Measurements from ENCODE around the gene HBD. TPM values are rescaled to one million over a fixed set of nuclear protein-coding genes. Genes with fewer than 3 reads are reported as not detected.

Gene HBD
- total RNA-seq, 4 donors from 2014 or later = 5.4 TPM; not detected in 3

DNA sequence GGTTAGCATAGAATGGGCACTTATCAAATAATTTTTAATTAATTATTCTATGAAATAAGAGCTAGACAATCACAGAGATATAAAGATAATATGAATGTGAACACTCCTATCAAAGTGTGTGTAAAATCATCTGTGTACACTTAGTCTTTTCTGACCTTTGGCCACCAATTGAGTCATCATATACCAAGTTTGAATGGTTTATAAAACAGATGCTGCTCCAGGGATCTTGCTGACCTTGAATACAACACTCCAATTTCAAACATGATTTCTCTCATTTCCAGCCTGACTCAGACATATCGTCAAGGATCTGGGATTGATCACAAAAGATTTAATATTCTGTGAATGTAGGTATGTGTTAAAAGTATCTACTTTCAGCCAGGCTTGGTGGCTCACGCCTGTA, 30.9 kb downstream of the HBD start:
- Histone ChIP-seq H3K4me1 (no peaks in the 10 kb centered on the region), H3K36me3 (no peaks in the 10 kb centered on the region), H3K27ac (no peak overlapping the region), H3K27me3 (no peaks in the 10 kb centered on the region), H3K9me3 (no peaks in the 10 kb centered on the region), H3K4me3 (no peak overlapping the region)
- 71 to 75% methylated on average over 2 of the region's 2 CpGs for WGBS, 2 donors
- TF ChIP-seq POLR2A (IDR thresholded peaks at IDR 0.05) (no peak), EP300 (IDR thresholded peaks at IDR 0.05) (no peak)
- TF ChIP-seq, protein P1, sequence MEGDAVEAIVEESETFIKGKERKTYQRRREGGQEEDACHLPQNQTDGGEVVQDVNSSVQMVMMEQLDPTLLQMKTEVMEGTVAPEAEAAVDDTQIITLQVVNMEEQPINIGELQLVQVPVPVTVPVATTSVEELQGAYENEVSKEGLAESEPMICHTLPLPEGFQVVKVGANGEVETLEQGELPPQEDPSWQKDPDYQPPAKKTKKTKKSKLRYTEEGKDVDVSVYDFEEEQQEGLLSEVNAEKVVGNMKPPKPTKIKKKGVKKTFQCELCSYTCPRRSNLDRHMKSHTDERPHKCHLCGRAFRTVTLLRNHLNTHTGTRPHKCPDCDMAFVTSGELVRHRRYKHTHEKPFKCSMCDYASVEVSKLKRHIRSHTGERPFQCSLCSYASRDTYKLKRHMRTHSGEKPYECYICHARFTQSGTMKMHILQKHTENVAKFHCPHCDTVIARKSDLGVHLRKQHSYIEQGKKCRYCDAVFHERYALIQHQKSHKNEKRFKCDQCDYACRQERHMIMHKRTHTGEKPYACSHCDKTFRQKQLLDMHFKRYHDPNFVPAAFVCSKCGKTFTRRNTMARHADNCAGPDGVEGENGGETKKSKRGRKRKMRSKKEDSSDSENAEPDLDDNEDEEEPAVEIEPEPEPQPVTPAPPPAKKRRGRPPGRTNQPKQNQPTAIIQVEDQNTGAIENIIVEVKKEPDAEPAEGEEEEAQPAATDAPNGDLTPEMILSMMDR (IDR thresholded peaks at IDR 0.05) = no peak
- no peak for DNase-seq (ENCODE audit: low spot score in 2 of 2)

DNA sequence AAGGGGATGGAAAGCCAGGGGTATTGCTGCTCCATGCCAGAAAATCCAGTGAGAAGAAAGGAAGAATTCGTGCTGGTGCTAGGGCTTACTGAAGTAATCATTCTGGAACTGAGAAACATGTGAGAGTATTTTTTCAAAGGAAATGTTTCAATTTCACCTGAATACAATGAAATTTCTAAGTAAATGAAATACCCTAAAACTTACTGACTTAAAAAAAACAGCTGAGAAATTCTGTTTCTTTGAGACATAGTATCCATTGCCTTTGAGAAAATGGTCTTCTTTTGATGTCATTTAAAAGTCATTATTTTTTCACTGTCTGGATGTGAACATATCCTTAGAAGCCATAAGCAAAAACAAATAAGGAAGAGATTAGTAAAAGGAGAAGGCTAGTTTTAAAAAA, 33.7 kb downstream of the HBD start, which contains the start of gene OR51V1:
OR51V1 (minus strand) TSS at position 101 of the 400 bp plus-strand sequence; CDS start at position 101, 0 bp downstream.
- no peak within 1 kb of the TSS for H3K27ac ChIP-seq
- TF ChIP-seq, protein P1 (IDR thresholded peaks at IDR 0.05) = no peak
- TF ChIP-seq EP300 (IDR thresholded peaks at IDR 0.05) (no peak), POLR2A (IDR thresholded peaks at IDR 0.05) (no peak)
- no peak within 1 kb of the TSS for H3K4me3 ChIP-seq
- H3K27me3 ChIP-seq = no peaks in the 10 kb centered on the region
- no peak for DNase-seq (ENCODE audit: low spot score in 2 of 2)
- 73 to 77% methylated on average over 1 of the region's 1 CpG for WGBS, 2 donors
- no peaks in the 10 kb centered on the region for H3K4me1 ChIP-seq
- H3K36me3 ChIP-seq = no peaks in the 10 kb centered on the region
- H3K9me3 ChIP-seq = no peaks in the 10 kb centered on the region

DNA sequence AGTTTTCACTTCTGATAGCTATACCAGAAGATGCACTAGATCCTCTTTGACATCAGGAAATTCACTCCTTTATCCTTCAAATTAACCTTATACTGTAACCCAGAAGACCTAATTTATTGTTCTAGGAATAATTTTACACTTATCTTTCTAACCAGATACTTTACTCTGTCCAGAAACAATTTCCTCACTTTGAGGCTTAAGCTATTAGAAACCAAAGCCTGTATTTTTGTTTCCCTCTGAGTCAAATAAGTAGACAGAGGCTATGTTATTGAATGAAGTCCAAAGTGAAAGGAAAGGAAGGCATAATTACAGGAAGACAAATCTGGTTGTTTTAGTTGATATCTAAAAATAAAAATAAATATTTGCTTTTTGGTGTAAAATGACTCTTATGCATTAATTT, 36.0 kb downstream of the HBD start:
- Histone ChIP-seq H3K4me1 (no peaks in the 10 kb centered on the region), H3K9me3 (no peaks in the 10 kb centered on the region), H3K4me3 (no peak overlapping the region), H3K27me3 (no peaks in the 10 kb centered on the region), H3K27ac (no peak overlapping the region), H3K36me3 (no peaks in the 10 kb centered on the region)
- DNase-seq (ENCODE audit: low spot score in 2 of 2) = no peak
- TF ChIP-seq POLR2A (IDR thresholded peaks at IDR 0.05) (no peak), EP300 (IDR thresholded peaks at IDR 0.05) (no peak)
- TF ChIP-seq, protein P1 (IDR thresholded peaks at IDR 0.05) = no peak

DNA sequence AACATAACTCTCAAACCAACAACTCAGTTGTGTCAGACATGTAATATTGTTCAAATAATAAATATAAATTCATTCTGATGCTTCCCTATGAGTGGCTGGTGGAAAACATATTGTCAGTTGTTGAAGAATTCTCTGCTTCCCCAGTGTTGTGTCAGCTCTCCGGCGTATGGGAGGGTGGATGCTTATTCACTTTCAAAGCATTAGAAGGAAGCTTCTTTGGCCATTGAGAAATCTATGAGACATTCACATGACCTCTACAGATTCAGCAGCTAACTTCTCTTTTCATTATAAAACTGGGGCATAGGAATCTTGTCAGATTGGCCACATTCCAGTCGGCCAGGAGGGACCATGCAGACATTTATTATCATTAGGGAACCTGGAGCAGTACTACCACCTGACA, 36.7 kb downstream of the HBD start:
- Histone ChIP-seq H3K9me3 (no peaks in the 10 kb centered on the region), H3K4me1 (no peaks in the 10 kb centered on the region), H3K4me3 (no peak overlapping the region), H3K36me3 (no peaks in the 10 kb centered on the region), H3K27ac (no peak overlapping the region), H3K27me3 (no peaks in the 10 kb centered on the region)
- DNase-seq (ENCODE audit: low spot score in 2 of 2) = no peak
- TF ChIP-seq POLR2A (IDR thresholded peaks at IDR 0.05) (no peak), EP300 (IDR thresholded peaks at IDR 0.05) (no peak)
- TF ChIP-seq, protein P1 (IDR thresholded peaks at IDR 0.05) = no peak
- WGBS, 2 donors = 54 to 61% methylated on average over 3 of the region's 3 CpGs

DNA sequence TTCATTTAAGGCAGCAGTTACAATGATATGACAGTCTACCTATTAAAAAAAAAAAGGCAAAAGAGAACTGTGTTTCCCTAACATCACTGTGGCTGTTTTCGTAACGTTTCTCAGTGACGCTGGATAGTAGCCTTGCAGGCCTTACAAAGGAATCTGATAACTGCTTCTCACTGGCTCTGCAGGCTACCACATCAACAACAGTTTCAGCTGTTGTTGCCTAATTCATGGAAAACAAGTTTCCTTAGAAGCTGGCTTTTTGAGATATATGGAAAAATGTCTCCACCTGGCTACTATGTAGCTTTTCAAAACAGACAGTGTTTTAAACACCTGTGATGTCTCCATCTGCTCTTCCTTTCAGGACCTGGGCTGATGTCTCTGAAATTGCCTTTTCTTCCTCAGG, 37.6 kb downstream of the HBD start:
- Histone ChIP-seq H3K27ac (no peak overlapping the region), H3K27me3 (no peaks in the 10 kb centered on the region), H3K9me3 (no peaks in the 10 kb centered on the region), H3K4me3 (no peak overlapping the region), H3K4me1 (no peaks in the 10 kb centered on the region), H3K36me3 (no peaks in the 10 kb centered on the region)
- DNase-seq (ENCODE audit: low spot score in 2 of 2) = no peak
- TF ChIP-seq POLR2A (IDR thresholded peaks at IDR 0.05) (no peak), EP300 (IDR thresholded peaks at IDR 0.05) (no peak)
- TF ChIP-seq, protein P1 (IDR thresholded peaks at IDR 0.05) = no peak
- WGBS, 2 donors = 43 to 56% methylated on average over 3 of the region's 3 CpGs

All from tibial nerve (tissue), 4 donors.